GM18909 (cell line): ENCODE measurements around the gene CCSER1.
"Not testable (repeated sequence)": the region's sequence is repeated elsewhere in the genome, so short reads cannot be mapped to it uniquely, and the experiment has no call there.

Source experiments
- ATAC-seq: cut with Tn5 transposase; IDR thresholded peaks from one replicate; pipeline ENCODE4 v1.9.1; 2021; ENCODE audit warnings: mild to moderate bottlenecking; ENCODE audit not compliant: unreplicated experiment, poor library complexity

Gene CCSER1

GRCh38 chr4:91567594-91567993 is 1440.4 kb downstream of the CCSER1 start:
- ATAC-seq = no peak

GRCh38 chr4:91577864-91578263 is 1450.7 kb downstream of the CCSER1 start:
- ATAC-seq = no peak

GRCh38 chr4:91590260-91590659 is 1463.1 kb downstream of the CCSER1 start:
- no peak for ATAC-seq

GRCh38 chr4:91592125-91592524 is 1464.9 kb downstream of the CCSER1 start:
- ATAC-seq = no peak

GRCh38 chr4:91596718-91597117 is 1469.5 kb downstream of the CCSER1 start:
- no peak for ATAC-seq

- ATAC-seq = no peak
Observed at GRCh38 chr4:91598696-91599095, 1471.5 kb downstream of the CCSER1 start.

GRCh38 chr4:91600301-91600700 is 1473.1 kb downstream of the CCSER1 start:
- no peak for ATAC-seq

- ATAC-seq = no peak
Observed at GRCh38 chr4:91601401-91601800, 1474.2 kb downstream of the CCSER1 start.

- no peak for ATAC-seq
Observed at GRCh38 chr4:91611782-91612181, 1484.6 kb downstream of the CCSER1 start.

- no peak for ATAC-seq
Observed at GRCh38 chr4:91620952-91621351, 1493.8 kb downstream of the CCSER1 start.

- no peak for ATAC-seq
Observed at GRCh38 chr4:91621446-91621845, 1494.3 kb downstream of the CCSER1 start.

GRCh38 chr4:91622925-91623602 is 1495.9 kb downstream of the CCSER1 start:
- ATAC-seq = no peak

- ATAC-seq = not testable (repeated sequence)
Observed at GRCh38 chr4:91623603-91623967, 1496.4 kb downstream of the CCSER1 start.

GRCh38 chr4:91630054-91630453 is 1502.9 kb downstream of the CCSER1 start:
- no peak for ATAC-seq

- ATAC-seq = no peak
Observed at GRCh38 chr4:91630764-91631163, 1503.6 kb downstream of the CCSER1 start.

- ATAC-seq = no peak
Observed at GRCh38 chr4:91631335-91631734, 1504.1 kb downstream of the CCSER1 start.

- ATAC-seq = no peak
Observed at GRCh38 chr4:91636083-91636482, 1508.9 kb downstream of the CCSER1 start.
